ENCODE results near the gene SLAMF8.

Gene SLAMF8

GRCh38 chr1:159825564-159825963 lies 1.1 kb upstream of the SLAMF8 start:
- Histone ChIP-seq H3K4me1 (ENCODE audit: insufficient read depth, low read length) (no peaks in the 10 kb centered on the region), H3K4me3 (ENCODE audit: low read depth in 1 of 2, low read length in 2 of 2) (no peak overlapping the region), H3K9ac (ENCODE audit: low read length) (no peak overlapping the region), H3K27ac (ENCODE audit: low read depth, low read length) (no peak overlapping the region), H3K9me3 (ENCODE audit: low read length) (no peaks in the 10 kb centered on the region), H3K36me3 (ENCODE audit: insufficient read depth, low read length) (no peaks in the 10 kb centered on the region), H3K27me3 (ENCODE audit: control insufficient read depth in 1 of 2, insufficient read depth in 2 of 2, low read length in 2 of 2) (no peaks in the 10 kb centered on the region)

GRCh38 chr1:159827102-159827490 lies 423 bp downstream of the SLAMF8 start:
- Histone ChIP-seq H3K4me1 (ENCODE audit: insufficient read depth, low read length) (no peaks in the 10 kb centered on the region), H3K36me3 (ENCODE audit: insufficient read depth, low read length) (no peaks in the 10 kb centered on the region), H3K27me3 (ENCODE audit: control insufficient read depth in 1 of 2, insufficient read depth in 2 of 2, low read length in 2 of 2) (no peaks in the 10 kb centered on the region), H3K27ac (ENCODE audit: low read depth, low read length) (no peak overlapping the region), H3K9me3 (ENCODE audit: low read length) (no peaks in the 10 kb centered on the region), H3K4me3 (ENCODE audit: low read depth in 1 of 2, low read length in 2 of 2) (no peak overlapping the region), H3K9ac (ENCODE audit: low read length) (no peak overlapping the region)

- no peak overlapping the region for H3K27ac ChIP-seq (ENCODE audit: low read depth, low read length)
- H3K9ac ChIP-seq (ENCODE audit: low read length) = no peak overlapping the region
- H3K4me3 ChIP-seq (ENCODE audit: low read depth in 1 of 2, low read length in 2 of 2) = no peak overlapping the region
- H3K4me1 ChIP-seq (ENCODE audit: insufficient read depth, low read length) = no peaks in the 10 kb centered on the region
- no peaks in the 10 kb centered on the region for H3K36me3 ChIP-seq (ENCODE audit: insufficient read depth, low read length)
- no peaks in the 10 kb centered on the region for H3K27me3 ChIP-seq (ENCODE audit: control insufficient read depth in 1 of 2, insufficient read depth in 2 of 2, low read length in 2 of 2)
- no peaks in the 10 kb centered on the region for H3K9me3 ChIP-seq (ENCODE audit: low read length)
Observed at GRCh38 chr1:159827549-159827948, 876 bp downstream of the SLAMF8 start.

- no peak overlapping the region for H3K4me3 ChIP-seq (ENCODE audit: low read depth in 1 of 2, low read length in 2 of 2)
- no peaks in the 10 kb centered on the region for H3K9me3 ChIP-seq (ENCODE audit: low read length)
- no peaks in the 10 kb centered on the region for H3K27me3 ChIP-seq (ENCODE audit: control insufficient read depth in 1 of 2, insufficient read depth in 2 of 2, low read length in 2 of 2)
- H3K27ac ChIP-seq (ENCODE audit: low read depth, low read length) = no peak overlapping the region
- no peaks in the 10 kb centered on the region for H3K36me3 ChIP-seq (ENCODE audit: insufficient read depth, low read length)
- H3K9ac ChIP-seq (ENCODE audit: low read length) = no peak overlapping the region
- no peaks in the 10 kb centered on the region for H3K4me1 ChIP-seq (ENCODE audit: insufficient read depth, low read length)
Observed at GRCh38 chr1:159828176-159828575, 1.5 kb downstream of the SLAMF8 start.

GRCh38 chr1:159828581-159829272 lies 2.1 kb downstream of the SLAMF8 start:
- H3K4me3 ChIP-seq (ENCODE audit: low read depth in 1 of 2, low read length in 2 of 2) = no peak overlapping the region
- no peaks in the 10 kb centered on the region for H3K27me3 ChIP-seq (ENCODE audit: control insufficient read depth in 1 of 2, insufficient read depth in 2 of 2, low read length in 2 of 2)
- H3K36me3 ChIP-seq (ENCODE audit: insufficient read depth, low read length) = no peaks in the 10 kb centered on the region
- H3K9me3 ChIP-seq (ENCODE audit: low read length) = no peaks in the 10 kb centered on the region
- no peak overlapping the region for H3K9ac ChIP-seq (ENCODE audit: low read length)
- no peak overlapping the region for H3K27ac ChIP-seq (ENCODE audit: low read depth, low read length)
- no peaks in the 10 kb centered on the region for H3K4me1 ChIP-seq (ENCODE audit: insufficient read depth, low read length)

GRCh38 chr1:159829273-159829634 lies 2.6 kb downstream of the SLAMF8 start:
- no peak overlapping the region for H3K27ac ChIP-seq (ENCODE audit: low read depth, low read length)
- no peaks in the 10 kb centered on the region for H3K9me3 ChIP-seq (ENCODE audit: low read length)
- no peak overlapping the region for H3K9ac ChIP-seq (ENCODE audit: low read length)
- no peak overlapping the region for H3K4me3 ChIP-seq (ENCODE audit: low read depth in 1 of 2, low read length in 2 of 2)
- no peaks in the 10 kb centered on the region for H3K4me1 ChIP-seq (ENCODE audit: insufficient read depth, low read length)
- H3K27me3 ChIP-seq (ENCODE audit: control insufficient read depth in 1 of 2, insufficient read depth in 2 of 2, low read length in 2 of 2) = no peaks in the 10 kb centered on the region
- no peaks in the 10 kb centered on the region for H3K36me3 ChIP-seq (ENCODE audit: insufficient read depth, low read length)

GRCh38 chr1:159829822-159830465 lies 3.3 kb downstream of the SLAMF8 start:
- no peaks in the 10 kb centered on the region for H3K9me3 ChIP-seq (ENCODE audit: low read length)
- H3K36me3 ChIP-seq (ENCODE audit: insufficient read depth, low read length) = no peaks in the 10 kb centered on the region
- no peaks in the 10 kb centered on the region for H3K4me1 ChIP-seq (ENCODE audit: insufficient read depth, low read length)
- no peak overlapping the region for H3K27ac ChIP-seq (ENCODE audit: low read depth, low read length)
- H3K27me3 ChIP-seq (ENCODE audit: control insufficient read depth in 1 of 2, insufficient read depth in 2 of 2, low read length in 2 of 2) = no peaks in the 10 kb centered on the region
- no peak overlapping the region for H3K4me3 ChIP-seq (ENCODE audit: low read depth in 1 of 2, low read length in 2 of 2)
- H3K9ac ChIP-seq (ENCODE audit: low read length) = no peak overlapping the region

- Histone ChIP-seq H3K4me3 (ENCODE audit: low read depth in 1 of 2, low read length in 2 of 2) (no peak overlapping the region), H3K36me3 (ENCODE audit: insufficient read depth, low read length) (no peaks in the 10 kb centered on the region), H3K27ac (ENCODE audit: low read depth, low read length) (no peak overlapping the region), H3K9me3 (ENCODE audit: low read length) (no peaks in the 10 kb centered on the region), H3K9ac (ENCODE audit: low read length) (no peak overlapping the region), H3K27me3 (ENCODE audit: control insufficient read depth in 1 of 2, insufficient read depth in 2 of 2, low read length in 2 of 2) (no peaks in the 10 kb centered on the region), H3K4me1 (ENCODE audit: insufficient read depth, low read length) (no peaks in the 10 kb centered on the region)
Observed at GRCh38 chr1:159830722-159831121, 4.0 kb downstream of the SLAMF8 start.

- no peak overlapping the region for H3K4me3 ChIP-seq (ENCODE audit: low read depth in 1 of 2, low read length in 2 of 2)
- H3K9me3 ChIP-seq (ENCODE audit: low read length) = no peaks in the 10 kb centered on the region
- no peaks in the 10 kb centered on the region for H3K36me3 ChIP-seq (ENCODE audit: insufficient read depth, low read length)
- H3K4me1 ChIP-seq (ENCODE audit: insufficient read depth, low read length) = no peaks in the 10 kb centered on the region
- no peak overlapping the region for H3K27ac ChIP-seq (ENCODE audit: low read depth, low read length)
- H3K27me3 ChIP-seq (ENCODE audit: control insufficient read depth in 1 of 2, insufficient read depth in 2 of 2, low read length in 2 of 2) = no peaks in the 10 kb centered on the region
- H3K9ac ChIP-seq (ENCODE audit: low read length) = no peak overlapping the region
Observed at GRCh38 chr1:159831412-159832141, 4.9 kb downstream of the SLAMF8 start.

- Histone ChIP-seq H3K27me3 (ENCODE audit: control insufficient read depth in 1 of 2, insufficient read depth in 2 of 2, low read length in 2 of 2) (no peaks in the 10 kb centered on the region), H3K36me3 (ENCODE audit: insufficient read depth, low read length) (no peaks in the 10 kb centered on the region)
Observed at GRCh38 chr1:159832309-159832708, 5.6 kb downstream of the SLAMF8 start.

GRCh38 chr1:159835356-159835755 lies 8.7 kb downstream of the SLAMF8 start:
- Histone ChIP-seq H3K27ac (ENCODE audit: low read depth, low read length) (no peak overlapping the region), H3K36me3 (ENCODE audit: insufficient read depth, low read length) (peaks cover 5% of the 10 kb centered on the region), H3K27me3 (ENCODE audit: control insufficient read depth in 1 of 2, insufficient read depth in 2 of 2, low read length in 2 of 2) (no peaks in the 10 kb centered on the region), H3K4me3 (ENCODE audit: low read depth in 1 of 2, low read length in 2 of 2) (no peak overlapping the region), H3K9ac (ENCODE audit: low read length) (no peak overlapping the region), H3K4me1 (ENCODE audit: insufficient read depth, low read length) (no peaks in the 10 kb centered on the region), H3K9me3 (ENCODE audit: low read length) (no peaks in the 10 kb centered on the region)

More at GRCh38 chr1:159832309-159832708, 5.6 kb downstream of the SLAMF8 start:
- Histone ChIP-seq H3K27ac (ENCODE audit: low read depth, low read length) (no peak overlapping the region), H3K9ac (ENCODE audit: low read length) (no peak overlapping the region), H3K4me1 (ENCODE audit: insufficient read depth, low read length) (no peaks in the 10 kb centered on the region), H3K4me3 (ENCODE audit: low read depth in 1 of 2, low read length in 2 of 2) (no peak overlapping the region), H3K9me3 (ENCODE audit: low read length) (no peaks in the 10 kb centered on the region)

All from muscle layer of colon (tissue), 2 donors.